Activated CD4-positive, alpha-beta T cell treated with anti-CD3 and anti-CD28 coated beads, Interleukin-2, amount 10 ng/mL, durations not matched to agents 7 days and 5 days (primary cell): ENCODE results near the gene MSRB1. TPM values are rescaled to one million over a fixed set of nuclear protein-coding genes. Genes with fewer than 3 reads are reported as not detected.
A peak's percentile ranks its signal among the peaks of the same experiment; 100 is the strongest.

Experiments
- CTCF ChIA-PET: fragments of 350-600 bp; sonication (Branson Sonifier 250); formaldehyde crosslinking; loops from one replicate; lab custom pipeline; 2021; ENCODE audit warnings: antibody characterized with exemption; lab: Charles Lee
- POLR2A ChIA-PET: fragments of 350-600 bp; sonication (Branson Sonifier 250); formaldehyde crosslinking; loops from one replicate; lab custom pipeline; 2021; ENCODE audit warnings: antibody characterized with exemption; lab: Charles Lee
- DNase-seq: peaks from one replicate; pipeline ENCODE4 v3.0.0-alpha.2; 2020
- H3K27ac Mint-ChIP-seq: one replicate; pipeline ENCODE4 v1.8.0; 2021; ENCODE audit warnings: mild to moderate bottlenecking, moderate library complexity, mixed read lengths
- H3K27me3 Mint-ChIP-seq: one replicate; pipeline ENCODE4 v1.8.0; 2021; ENCODE audit warnings: mixed read lengths
- H3K36me3 Mint-ChIP-seq: one replicate; pipeline ENCODE4 v1.8.0; 2021; ENCODE audit warnings: low read depth, mixed read lengths
- H3K4me1 Mint-ChIP-seq: one replicate; pipeline ENCODE4 v1.8.0; 2021; ENCODE audit warnings: mixed read lengths
- H3K4me3 Mint-ChIP-seq: one replicate; pipeline ENCODE4 v1.8.0; 2021; ENCODE audit warnings: mild to moderate bottlenecking, moderate library complexity, mixed read lengths
- H3K9me3 Mint-ChIP-seq: one replicate; pipeline ENCODE4 v1.8.0; 2021; ENCODE audit warnings: mixed read lengths
- total RNA-seq, 2 experiments: library from RNA; stranded (reverse); gene quantifications; one replicate each; pipeline ENCODE4 v1.2.3, GENCODE V29; 2021

MSRB1 gene
- total RNA-seq, 2 experiments from 2014 or later = 12.8 to 13.6 TPM

GRCh38 chr16:1938910-1939309 is 4.1 kb downstream of the MSRB1 start:
- no peak overlapping the region for H3K4me3 Mint-ChIP-seq
- H3K36me3 Mint-ChIP-seq = peaks cover 6% of the 10 kb centered on the region
- H3K27ac Mint-ChIP-seq = peak overlapping the region; percentile 41
- H3K27me3 Mint-ChIP-seq = no peaks in the 10 kb centered on the region
- H3K9me3 Mint-ChIP-seq = no peaks in the 10 kb centered on the region
- H3K4me1 Mint-ChIP-seq = peaks cover 17% of the 10 kb centered on the region
- ChIA-PET CTCF (no interaction called here), POLR2A (no interaction called here)
- DNase-seq = no peak

GRCh38 chr16:1938316-1938715 is 4.7 kb downstream of the MSRB1 start:
- CTCF ChIA-PET = interaction anchor here (0.9 kb wide), 1 partner anchor 13 kb away, joined by 3 read pairs; no protein-coding TSS in a partner anchor
- POLR2A ChIA-PET = no interaction called here
- Mint-ChIP-seq H3K9me3 (no peaks in the 10 kb centered on the region), H3K36me3 (peaks cover 6% of the 10 kb centered on the region), H3K27ac (no peak overlapping the region), H3K4me3 (no peak overlapping the region), H3K4me1 (peaks cover 13% of the 10 kb centered on the region), H3K27me3 (no peaks in the 10 kb centered on the region)
- no peak for DNase-seq

- DNase-seq = no peak
- POLR2A ChIA-PET = interaction anchor here (0.6 kb wide), 1 partner anchor 498 kb away, joined by 3 read pairs; no protein-coding TSS in a partner anchor
- CTCF ChIA-PET = interaction anchor here (0.8 kb wide), 1 partner anchor 14 kb away, joined by 3 read pairs; no protein-coding TSS in a partner anchor
- peaks cover 6% of the 10 kb centered on the region for H3K36me3 Mint-ChIP-seq
- no peaks in the 10 kb centered on the region for H3K27me3 Mint-ChIP-seq
- no peaks in the 10 kb centered on the region for H3K9me3 Mint-ChIP-seq
- peaks cover 8% of the 10 kb centered on the region for H3K4me1 Mint-ChIP-seq
- H3K4me3 Mint-ChIP-seq = no peak overlapping the region
- no peak overlapping the region for H3K27ac Mint-ChIP-seq
These were observed 6.0 kb downstream of the MSRB1 start for GRCh38 chr16:1936945-1937479.

- Mint-ChIP-seq H3K36me3 (peaks cover 6% of the 10 kb centered on the region), H3K9me3 (no peaks in the 10 kb centered on the region), H3K4me1 (peaks cover 2% of the 10 kb centered on the region), H3K27ac (no peak overlapping the region), H3K27me3 (no peaks in the 10 kb centered on the region), H3K4me3 (no peak overlapping the region)
- ChIA-PET CTCF (interaction anchor here (0.6 kb wide), 1 partner anchor 1310 kb away, joined by 3 read pairs; no protein-coding TSS in a partner anchor), POLR2A (no interaction called here)
- DNase-seq = no peak
These were observed 9.8 kb downstream of the MSRB1 start for GRCh38 chr16:1933097-1933661.

- peaks cover 4% of the 10 kb centered on the region for H3K4me1 Mint-ChIP-seq
- DNase-seq = no peak
- ChIA-PET POLR2A (no interaction called here), CTCF (interaction anchor here (0.5 to 0.8 kb wide), 3 partner anchors 9 to 1309 kb away, joined by 3 read pairs; no protein-coding TSS in a partner anchor)
- H3K36me3 Mint-ChIP-seq = peaks cover 4% of the 10 kb centered on the region
- H3K27me3 Mint-ChIP-seq = no peaks in the 10 kb centered on the region
- no peak overlapping the region for H3K27ac Mint-ChIP-seq
- H3K9me3 Mint-ChIP-seq = no peaks in the 10 kb centered on the region
- H3K4me3 Mint-ChIP-seq = no peak overlapping the region
These were observed 10.7 kb downstream of the MSRB1 start for GRCh38 chr16:1932050-1933028.

GRCh38 chr16:1930338-1930720 is 12.7 kb downstream of the MSRB1 start:
- Mint-ChIP-seq H3K4me1 (peaks cover 4% of the 10 kb centered on the region), H3K9me3 (no peaks in the 10 kb centered on the region), H3K36me3 (no peaks in the 10 kb centered on the region), H3K4me3 (no peak overlapping the region), H3K27me3 (no peaks in the 10 kb centered on the region), H3K27ac (no peak overlapping the region)
- CTCF ChIA-PET = interaction anchor here (0.6 to 1.7 kb wide), 4 partner anchors 10 to 523 kb away, joined by 3 to 5 read pairs (median 3); no protein-coding TSS in a partner anchor
- no peak for DNase-seq
- POLR2A ChIA-PET = no interaction called here

GRCh38 chr16:1929578-1930337 is 13.2 kb downstream of the MSRB1 start:
- H3K27me3 Mint-ChIP-seq = peaks cover 1% of the 10 kb centered on the region
- CTCF ChIA-PET = interaction anchor here (0.6 to 2.2 kb wide), 9 partner anchors 9 to 368 kb away, joined by 3 to 7 read pairs (median 3); partner anchors contain the start of gene TRAF7
- peak; percentile 89 for DNase-seq
- no peaks in the 10 kb centered on the region for H3K9me3 Mint-ChIP-seq
- no peaks in the 10 kb centered on the region for H3K36me3 Mint-ChIP-seq
- no peak overlapping the region for H3K27ac Mint-ChIP-seq
- peaks cover 4% of the 10 kb centered on the region for H3K4me1 Mint-ChIP-seq
- H3K4me3 Mint-ChIP-seq = peak overlapping the region; percentile 47
- POLR2A ChIA-PET = no interaction called here

GRCh38 chr16:1929105-1929504 is 13.9 kb downstream of the MSRB1 start:
- H3K27ac Mint-ChIP-seq = peak overlapping the region; percentile 33
- peaks cover 7% of the 10 kb centered on the region for H3K27me3 Mint-ChIP-seq
- H3K4me1 Mint-ChIP-seq = peaks cover 4% of the 10 kb centered on the region
- peak overlapping the region; percentile 61 for H3K4me3 Mint-ChIP-seq
- H3K9me3 Mint-ChIP-seq = no peaks in the 10 kb centered on the region
- ChIA-PET POLR2A (no interaction called here), CTCF (interaction anchor here (0.6 to 2.2 kb wide), 10 partner anchors 9 to 369 kb away, joined by 3 to 7 read pairs (median 3); partner anchors contain the start of gene TRAF7)
- no peak for DNase-seq
- H3K36me3 Mint-ChIP-seq = no peaks in the 10 kb centered on the region

GRCh38 chr16:1926271-1926670 is 16.7 kb downstream of the MSRB1 start:
- H3K9me3 Mint-ChIP-seq = no peaks in the 10 kb centered on the region
- no peak overlapping the region for H3K27ac Mint-ChIP-seq
- H3K27me3 Mint-ChIP-seq = peaks cover 30% of the 10 kb centered on the region
- DNase-seq = no peak
- POLR2A ChIA-PET = no interaction called here
- peaks cover 4% of the 10 kb centered on the region for H3K4me1 Mint-ChIP-seq
- H3K36me3 Mint-ChIP-seq = no peaks in the 10 kb centered on the region
- H3K4me3 Mint-ChIP-seq = no peak overlapping the region
- CTCF ChIA-PET = no interaction called here

- peaks cover 3% of the 10 kb centered on the region for H3K4me1 Mint-ChIP-seq
- H3K27me3 Mint-ChIP-seq = peaks cover 44% of the 10 kb centered on the region
- DNase-seq = no peak
- H3K4me3 Mint-ChIP-seq = no peak overlapping the region
- no peaks in the 10 kb centered on the region for H3K36me3 Mint-ChIP-seq
- ChIA-PET POLR2A (no interaction called here), CTCF (interaction anchor here (0.6 to 1.7 kb wide), 2 partner anchors 29 to 1357 kb away, joined by 4 read pairs; partner anchors contain the start of gene NHLRC4)
- no peak overlapping the region for H3K27ac Mint-ChIP-seq
- H3K9me3 Mint-ChIP-seq = no peaks in the 10 kb centered on the region
These were observed 18.9 kb downstream of the MSRB1 start for GRCh38 chr16:1924095-1924494.

- H3K36me3 Mint-ChIP-seq = no peaks in the 10 kb centered on the region
- ChIA-PET CTCF (interaction anchor here (0.6 to 1.7 kb wide), 6 partner anchors 14 to 1357 kb away, joined by 3 to 4 read pairs (median 4); partner anchors contain the start of gene NHLRC4), POLR2A (no interaction called here)
These were observed 19.5 kb downstream of the MSRB1 start for GRCh38 chr16:1923299-1924034.

More at GRCh38 chr16:1923299-1924034, 19.5 kb downstream of the MSRB1 start:
- H3K27me3 Mint-ChIP-seq = peaks cover 49% of the 10 kb centered on the region
- H3K4me3 Mint-ChIP-seq = no peak overlapping the region
- no peaks in the 10 kb centered on the region for H3K9me3 Mint-ChIP-seq
- H3K27ac Mint-ChIP-seq = no peak overlapping the region
- peaks cover 2% of the 10 kb centered on the region for H3K4me1 Mint-ChIP-seq
- DNase-seq = no peak
